NCI-H1417 treated with DMSO at 0.1 percent for 48 hours (cell line): ENCODE results near the gene TSPYL6.

Experiments used
- DNase-seq: peaks from one replicate; lab custom pipeline; 2025; lab: John Stamatoyannopoulos, UW

Gene TSPYL6

DNA sequence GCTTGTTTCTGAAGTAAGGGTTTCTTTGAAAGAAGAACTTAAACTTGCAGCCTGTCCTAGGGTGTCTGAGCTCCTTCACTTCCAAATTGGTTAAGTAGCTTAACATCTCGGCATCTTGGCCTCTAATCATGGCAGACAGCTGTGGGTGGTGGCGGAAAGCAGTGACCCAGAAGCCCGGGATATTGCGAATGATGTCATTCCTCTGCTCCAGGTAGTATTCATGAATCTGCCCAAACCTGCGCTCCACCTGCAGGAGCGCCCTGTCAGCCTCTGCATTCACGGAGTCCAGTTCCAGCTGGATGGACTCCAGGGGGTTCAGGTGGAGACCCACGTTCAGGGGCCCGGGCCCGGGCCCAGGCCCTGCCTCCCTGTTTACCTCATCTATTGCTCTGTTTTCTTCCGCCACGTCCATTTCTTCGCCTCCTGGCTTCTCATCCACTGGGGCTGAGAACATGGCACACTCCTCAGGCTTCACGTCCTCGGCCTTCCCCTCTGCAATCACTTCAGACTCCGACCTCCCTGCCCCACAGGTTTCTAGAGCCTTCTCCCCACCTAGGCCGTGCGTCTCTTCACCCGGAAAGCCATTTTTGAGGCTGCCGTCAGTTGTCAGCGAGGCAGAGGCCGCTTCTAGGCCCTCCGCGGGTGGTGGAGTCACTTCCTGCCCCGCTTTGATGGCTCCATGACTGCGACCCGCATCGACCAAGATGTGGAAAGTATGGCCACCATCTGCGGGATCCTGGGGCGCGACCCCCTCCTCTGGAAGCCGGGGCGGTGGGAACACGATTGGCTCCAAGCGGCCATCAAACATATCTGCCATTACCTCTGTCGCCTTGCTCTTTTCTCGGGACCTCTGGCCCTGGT is 569 bp downstream of the TSPYL6 start:
- no peak for DNase-seq

DNA sequence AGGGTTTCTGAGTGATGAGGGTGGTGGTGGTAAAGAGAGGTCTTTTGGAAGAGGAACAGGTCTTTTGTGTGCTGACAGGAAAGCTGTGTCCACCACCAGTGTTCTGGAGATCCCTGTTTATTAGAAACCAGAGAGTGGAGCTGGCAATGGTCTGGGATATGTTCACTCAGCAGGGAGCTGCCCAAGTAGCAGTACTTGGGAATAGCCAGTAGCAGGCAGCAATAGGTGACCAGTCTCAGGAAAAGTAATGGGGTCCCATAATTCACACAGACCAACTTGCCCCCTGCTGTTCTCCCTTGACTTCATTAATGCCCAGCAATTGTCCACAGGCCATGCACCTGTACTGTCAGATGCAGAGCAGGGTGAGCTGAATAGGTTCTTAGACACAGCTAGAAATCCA is 1.8 kb downstream of the TSPYL6 start:
- DNase-seq: no peak

DNA sequence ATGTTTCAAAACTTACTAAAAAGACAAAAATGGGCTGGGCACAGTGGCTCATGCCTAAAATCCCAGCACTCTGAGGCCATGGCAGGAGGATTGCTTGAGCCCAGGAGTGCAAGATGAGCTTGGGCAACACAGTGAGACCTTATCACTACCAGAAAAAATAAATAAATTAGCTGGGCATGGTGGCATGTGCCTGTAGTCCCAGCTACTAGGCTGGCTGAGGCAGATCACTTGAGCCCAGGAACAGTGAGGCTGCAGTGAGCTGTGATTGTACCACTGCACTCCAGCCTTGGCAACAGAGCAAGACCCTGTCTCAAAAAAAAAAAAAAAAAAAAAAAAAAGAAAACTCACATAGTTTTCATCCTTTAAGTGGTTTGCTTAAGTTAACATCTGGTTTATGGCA is 6.4 kb downstream of the TSPYL6 start:
- DNase-seq: no peak

DNA sequence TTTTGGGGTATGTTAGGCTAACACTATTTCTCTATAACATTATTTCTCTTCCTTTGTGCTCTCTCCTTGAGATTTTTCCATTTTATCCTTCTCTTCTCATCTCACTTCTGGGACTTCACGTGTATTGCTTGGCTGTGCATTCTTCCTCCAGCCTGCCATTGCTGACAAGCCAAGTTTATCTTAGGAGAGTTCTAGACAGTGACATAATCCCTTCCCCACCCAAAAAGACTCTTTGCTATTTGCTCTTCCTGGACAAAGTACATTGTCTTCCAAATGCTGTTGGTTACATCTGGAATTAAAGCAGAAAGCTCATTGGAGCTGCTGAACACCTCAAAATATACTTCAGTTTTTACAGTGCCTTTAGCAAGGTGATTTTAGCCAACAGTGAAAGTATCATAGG is 8.9 kb downstream of the TSPYL6 start:
- DNase-seq: no peak

DNA sequence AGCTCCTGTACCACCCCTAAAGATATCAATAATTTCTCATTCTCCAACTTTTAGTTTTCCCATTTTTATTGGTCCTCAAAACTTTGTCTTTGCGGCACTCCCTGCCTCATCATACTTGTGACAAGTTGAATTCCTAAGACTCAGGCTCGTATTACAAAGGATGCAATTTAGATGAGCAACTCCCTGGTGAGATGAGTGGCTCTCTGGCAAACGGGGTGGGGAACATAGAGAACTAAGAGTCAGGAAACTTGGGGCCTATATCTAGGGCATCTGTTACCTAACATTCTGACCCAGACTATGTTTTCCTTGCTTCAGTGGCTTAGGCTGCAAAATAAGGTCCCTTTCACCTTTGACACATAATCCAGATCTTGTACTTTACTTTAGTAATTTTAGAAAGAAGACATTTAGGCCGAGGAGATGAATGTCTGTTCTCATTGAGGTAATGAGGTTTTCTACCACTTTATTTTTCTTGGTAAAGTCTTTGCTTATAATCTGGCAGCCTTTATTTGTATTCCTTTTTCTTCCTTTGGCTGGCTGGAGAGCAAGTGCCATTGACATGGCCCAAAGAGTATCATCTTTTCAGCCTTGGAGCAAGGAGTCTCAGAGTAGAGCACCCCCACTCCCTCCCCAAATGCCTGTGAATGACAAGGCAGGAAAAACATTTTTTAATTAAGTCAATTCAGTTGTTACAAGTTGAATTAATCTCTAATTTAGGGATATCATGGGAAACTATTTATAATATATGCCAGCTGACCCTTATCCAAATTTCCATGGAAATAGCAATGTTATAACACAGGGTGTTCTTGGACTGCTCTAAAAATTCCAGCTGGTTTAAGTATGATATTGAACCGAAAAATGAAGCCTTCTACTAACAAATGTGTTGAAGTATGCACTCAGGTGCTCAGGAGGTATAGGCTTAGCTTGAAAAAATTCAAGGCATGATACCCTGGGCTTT is 15.2 kb downstream of the TSPYL6 start:
- no peak for DNase-seq

DNA sequence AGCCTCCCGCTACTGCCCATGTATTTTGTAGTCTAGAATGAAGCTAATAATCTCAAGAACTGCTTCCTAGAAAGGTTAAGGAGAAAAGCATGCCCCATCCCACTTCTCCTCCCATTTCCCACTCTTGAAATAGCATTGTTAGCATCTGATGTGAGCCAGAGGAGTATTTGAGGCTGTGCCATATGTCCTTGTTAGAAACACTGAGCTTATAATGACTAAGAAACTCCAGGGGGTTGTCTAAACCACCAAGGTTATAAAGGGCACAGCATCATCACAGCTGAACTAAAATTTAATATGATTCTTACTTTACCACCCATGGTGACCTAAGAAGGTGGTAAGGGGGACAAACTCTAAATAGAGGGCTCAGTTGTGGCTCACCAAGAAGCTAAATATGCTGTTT is 16.6 kb downstream of the TSPYL6 start:
- no peak for DNase-seq

DNA sequence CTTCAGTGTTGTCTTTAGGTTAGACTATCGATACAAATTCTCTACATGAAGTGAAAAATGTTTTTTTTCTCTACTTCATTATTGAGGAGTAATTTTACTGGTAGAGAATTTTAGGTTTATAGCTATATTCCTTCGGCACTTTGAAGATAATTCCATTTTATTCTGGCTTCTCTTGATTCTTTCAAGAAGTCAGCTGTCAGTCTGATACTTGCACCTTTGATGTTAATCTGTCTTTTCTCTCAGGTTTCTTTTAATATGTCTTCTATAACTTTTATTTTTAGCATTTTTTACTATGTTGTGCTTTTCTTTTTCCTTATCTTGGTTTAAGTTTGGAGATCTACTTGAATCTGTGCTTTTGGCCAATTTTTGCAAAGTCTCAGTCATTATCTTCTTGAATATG is 18.6 kb downstream of the TSPYL6 start:
- DNase-seq: no peak

DNA sequence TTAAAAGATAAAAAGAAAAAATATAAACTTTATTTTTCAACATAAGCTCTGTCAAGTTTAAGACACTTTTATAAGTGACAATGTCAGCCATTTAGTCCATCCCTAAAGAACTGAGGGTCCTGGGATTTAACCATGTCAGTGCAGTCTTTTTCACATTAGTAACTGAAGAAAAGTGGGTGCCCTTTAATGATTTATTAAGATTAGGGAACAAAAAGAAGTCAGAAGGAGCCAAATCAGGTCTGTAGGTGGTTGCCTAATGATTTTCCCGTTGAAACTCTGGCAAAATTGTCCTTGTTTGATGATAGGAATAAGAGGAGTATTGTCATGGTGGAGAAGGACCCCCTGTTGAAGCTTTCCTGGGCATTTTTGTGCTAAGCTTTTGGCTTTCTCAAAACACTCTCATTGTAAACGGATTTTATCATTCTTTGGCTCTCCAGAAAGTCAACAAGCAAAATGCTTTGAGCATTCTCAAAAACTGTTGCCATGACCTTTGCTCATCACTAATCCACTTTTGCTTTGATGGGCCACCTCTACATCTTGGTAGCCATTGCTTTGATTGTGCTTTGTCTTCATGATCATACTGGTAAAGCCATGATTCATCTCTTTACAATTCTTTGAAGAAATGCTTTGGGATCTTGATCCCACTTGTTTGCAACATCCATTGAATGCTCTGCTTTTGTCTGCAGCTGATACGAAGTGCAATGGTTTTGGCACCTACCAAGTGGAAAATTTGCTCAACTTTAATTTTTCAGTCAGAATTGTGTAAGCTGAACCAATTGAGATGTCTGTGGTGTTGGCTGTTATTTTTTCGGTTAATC is 22.0 kb downstream of the TSPYL6 start:
- DNase-seq: no peak

DNA sequence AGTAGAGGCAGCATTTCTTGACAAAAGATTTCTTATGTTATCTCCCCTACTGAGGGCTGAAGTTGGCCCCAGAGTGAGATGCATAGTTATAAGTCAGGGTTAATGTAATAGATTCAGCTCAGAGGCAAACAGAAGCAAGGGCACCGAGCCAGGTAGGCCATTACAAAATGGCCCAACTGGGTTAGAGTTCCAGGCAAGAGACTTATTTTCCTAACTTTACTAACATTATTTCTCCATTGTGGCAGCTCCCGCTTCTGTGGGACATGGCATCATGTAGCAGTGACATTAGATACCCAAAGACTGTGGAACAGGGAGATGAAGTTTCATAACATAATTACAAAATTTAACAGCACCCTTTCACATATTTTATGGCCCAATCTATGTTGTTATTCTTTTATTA is 27.1 kb downstream of the TSPYL6 start:
- DNase-seq: no peak

DNA sequence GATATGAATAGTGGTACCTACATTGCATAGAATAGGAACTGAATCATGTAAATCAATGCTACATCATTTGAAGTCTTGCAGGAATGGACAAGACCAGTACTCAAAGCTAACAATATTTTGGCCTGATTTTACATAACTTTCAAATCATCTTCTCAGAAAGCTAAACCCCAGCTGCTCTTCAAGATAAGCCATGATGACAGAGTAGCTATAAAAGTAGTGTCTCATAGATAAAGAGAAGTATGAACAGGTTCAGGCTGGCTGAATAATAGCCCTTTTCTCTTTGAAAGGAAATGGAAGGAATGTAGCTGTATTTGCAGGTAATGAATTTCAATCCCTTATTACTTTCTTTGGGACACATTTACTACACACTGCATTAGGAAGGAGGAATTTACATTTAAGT is 28.2 kb downstream of the TSPYL6 start:
- no peak for DNase-seq

DNA sequence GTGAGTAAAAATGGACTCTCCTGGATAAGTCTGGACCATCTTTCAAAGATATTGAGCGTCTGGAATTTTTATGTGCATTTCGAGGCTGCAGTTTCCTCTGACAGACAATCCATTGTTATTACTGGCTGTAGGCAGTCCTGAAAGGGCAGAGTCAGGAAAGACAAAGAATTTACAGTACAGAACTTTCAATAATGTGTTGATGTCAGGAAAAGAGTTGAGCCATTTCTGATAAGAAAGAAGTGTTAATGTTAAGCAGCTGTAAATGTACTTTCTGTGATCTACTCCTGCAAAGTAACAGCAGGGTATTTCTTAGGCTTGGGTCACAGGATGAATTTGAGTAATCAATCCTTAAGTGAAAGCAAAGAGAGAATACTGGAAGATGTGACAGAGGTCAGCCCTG is 29.8 kb downstream of the TSPYL6 start:
- DNase-seq: no peak

DNA sequence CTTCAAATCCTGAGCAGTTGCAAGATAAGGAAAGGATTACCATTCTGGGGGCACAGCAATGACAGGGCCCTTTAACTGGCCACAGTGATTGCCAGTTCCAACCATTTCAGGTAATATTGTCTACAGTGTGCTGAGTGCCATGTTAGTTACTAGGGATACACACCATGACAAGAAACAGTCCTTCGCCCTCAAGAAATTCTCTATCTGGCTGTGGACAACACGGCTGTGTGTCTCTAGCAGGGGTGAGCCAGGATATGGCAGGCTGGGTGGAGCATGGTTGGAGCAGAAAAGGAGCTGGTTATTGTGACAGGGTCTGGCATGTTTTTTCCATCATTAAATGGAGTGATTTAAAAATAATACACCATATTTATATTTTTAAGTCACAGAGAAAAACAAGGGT is 31.0 kb downstream of the TSPYL6 start:
- no peak for DNase-seq

DNA sequence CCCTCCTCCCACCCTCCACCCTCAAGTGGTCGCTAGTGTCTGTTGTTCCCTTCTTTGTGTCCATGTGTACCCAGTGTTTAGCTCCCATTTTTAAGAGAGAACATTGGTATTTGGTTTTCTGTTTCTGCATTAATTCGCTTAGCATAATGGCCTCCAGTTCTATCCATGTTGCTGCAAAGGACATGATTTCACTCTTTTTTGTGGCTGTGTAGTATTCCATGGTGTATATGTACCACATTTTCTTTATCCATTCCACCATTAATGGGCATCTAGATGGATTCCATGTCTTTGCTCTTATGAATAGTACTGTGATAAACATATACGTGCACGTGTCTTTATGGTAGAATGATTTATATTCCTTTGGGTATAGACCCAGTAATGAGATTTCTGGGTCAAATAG is 42.9 kb downstream of the TSPYL6 start:
- DNase-seq: no peak

DNA sequence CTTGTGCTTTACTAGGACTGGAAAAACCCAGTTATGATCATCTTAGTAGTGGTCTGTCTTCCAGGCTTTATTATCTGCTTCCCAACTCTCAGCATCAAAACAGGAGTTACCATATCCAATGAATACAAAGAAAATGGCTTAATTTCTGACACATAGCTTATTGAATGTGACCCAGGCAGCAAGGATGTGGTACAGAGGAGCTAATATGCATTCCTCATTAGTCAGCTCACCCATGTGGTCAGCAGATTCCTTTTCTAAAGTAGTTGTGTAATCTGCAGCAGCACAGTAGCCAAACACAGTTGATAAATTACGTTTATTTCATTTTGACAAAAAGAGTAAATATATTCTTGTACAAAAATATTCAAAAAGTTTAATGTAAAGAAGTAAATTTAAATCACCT is 43.6 kb downstream of the TSPYL6 start:
- DNase-seq: no peak

DNA sequence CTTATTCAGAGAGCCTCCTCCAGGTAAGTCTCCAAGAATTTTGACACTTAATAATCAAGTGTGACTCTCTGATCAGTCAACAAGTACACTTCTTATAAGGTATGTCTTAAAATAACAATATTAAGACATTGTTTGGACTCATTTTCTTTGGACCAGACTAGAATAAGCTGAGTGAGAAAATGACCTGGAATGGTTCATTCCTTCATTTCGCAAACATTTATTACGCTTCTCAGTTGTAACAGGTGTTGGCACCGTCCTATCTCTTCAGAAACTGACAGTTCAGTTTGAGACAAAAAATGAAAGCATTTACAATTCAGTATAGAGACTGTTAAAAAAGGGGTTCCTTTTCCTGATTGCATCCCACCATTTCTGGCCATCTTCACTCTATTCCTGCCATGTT is 46.6 kb downstream of the TSPYL6 start:
- no peak for DNase-seq

DNA sequence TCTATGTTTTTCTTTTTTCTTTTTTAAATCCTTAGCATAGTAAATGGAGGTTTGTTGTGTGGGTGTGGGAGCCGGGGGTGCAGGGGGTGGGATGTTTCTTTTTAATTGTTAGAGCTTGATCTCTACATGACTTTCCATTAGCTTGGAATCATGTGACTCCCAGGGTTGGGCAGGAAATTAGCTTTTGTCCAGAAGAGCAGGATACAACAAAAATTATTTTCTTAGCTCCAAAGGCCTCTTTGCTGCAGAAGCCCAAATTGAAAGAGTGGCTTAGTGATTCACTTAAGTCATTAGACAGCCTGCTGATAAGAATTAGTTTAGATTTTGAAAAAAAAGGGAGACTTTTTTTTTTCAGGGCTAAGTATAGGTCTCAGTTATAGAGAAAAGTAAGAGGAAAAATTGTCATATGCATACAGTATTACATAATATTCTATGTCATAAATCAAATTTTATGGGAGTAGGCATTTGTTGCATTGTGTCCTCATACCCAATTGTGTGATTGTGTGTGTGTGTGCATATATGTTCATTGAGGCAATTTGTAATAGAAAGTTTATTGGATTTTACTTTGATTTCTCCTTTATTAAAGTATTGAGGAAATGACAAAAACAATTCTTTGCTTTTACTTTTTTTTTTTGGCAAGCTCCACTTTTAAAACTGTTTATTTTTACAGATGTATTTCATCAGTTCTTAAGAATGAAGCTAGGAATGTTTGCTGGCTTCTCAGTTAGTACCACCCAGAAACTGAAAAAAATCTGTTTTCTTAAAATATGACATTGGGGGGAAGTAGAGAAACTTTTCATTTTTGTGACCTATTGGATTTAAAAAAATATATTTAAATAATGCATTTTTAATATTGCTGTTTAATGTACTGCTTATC is 47.4 kb downstream of the TSPYL6 start:
- DNase-seq: no peak

DNA sequence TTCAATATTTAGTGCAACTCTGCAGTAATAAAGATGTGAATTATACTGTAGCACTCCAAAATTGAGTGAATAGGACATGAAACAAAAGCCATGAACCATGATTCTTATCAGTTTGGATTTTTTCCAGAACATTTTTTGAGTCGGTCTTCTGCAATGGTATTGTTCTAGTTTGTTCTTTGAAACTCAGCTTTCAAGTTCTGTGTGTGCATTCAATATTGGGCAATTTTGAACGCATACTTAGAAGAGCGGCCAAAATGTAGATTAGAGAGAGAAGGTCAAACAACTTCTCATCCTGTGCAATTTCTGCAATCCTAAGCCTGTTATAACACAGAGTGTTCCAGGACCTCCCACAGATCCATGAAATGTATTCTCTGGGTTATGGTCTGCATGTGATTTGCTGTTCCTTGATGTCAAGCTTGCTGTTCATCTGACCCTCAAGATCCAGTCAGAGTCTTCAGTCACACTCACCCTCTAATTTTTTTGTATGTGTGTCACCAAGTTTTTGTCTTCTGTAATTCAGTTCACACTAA is 48.3 kb downstream of the TSPYL6 start:
- no peak for DNase-seq

DNA sequence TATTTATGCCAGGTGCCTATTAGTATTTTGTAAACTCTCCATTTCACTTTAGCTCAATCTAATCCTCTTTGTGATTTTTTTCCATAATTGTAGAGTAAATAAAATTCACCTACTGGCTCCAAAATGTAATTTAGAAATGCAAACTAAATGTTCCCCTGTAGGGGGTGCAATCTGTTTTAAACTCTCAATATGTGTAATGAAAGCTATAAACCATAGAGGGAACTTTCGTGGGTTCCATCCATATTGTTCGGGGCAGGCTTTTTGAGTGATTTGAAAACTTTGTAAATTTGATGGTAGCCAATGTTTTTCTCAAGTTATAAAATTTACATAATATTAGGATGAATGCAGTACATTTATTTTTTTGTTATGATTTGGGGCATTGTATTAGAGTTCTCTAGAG is 49.4 kb downstream of the TSPYL6 start:
- DNase-seq: peak; percentile 56

DNA sequence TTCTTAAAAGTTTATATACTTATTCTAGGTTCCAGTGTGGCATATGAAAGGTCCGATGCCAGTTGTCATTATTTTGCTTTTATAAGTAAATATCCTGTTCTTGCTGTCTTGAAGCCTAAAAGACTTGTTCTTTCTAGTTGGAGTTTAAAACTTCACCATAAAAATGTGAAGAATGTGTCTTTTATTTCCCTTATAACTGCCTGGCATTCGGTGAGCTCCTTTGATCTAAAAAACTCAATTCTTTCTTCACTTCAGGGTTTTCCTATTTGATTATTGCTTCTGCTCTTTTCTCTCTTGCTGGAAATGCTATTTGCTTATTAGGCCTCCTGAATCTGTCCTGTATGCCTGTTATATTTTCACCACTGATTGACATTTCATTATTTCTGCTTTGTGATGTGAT is 51.6 kb downstream of the TSPYL6 start:
- no peak for DNase-seq
